HEK293 (cell line): Measurements from ENCODE around the gene PCMT1.

ENCODE experiments used
- ATF2 ChIP-seq: fragments of 450-650 bp; formaldehyde crosslinking; IDR thresholded peaks from 2 replicates; pipeline ENCODE4 v1.5.1; 2016; ENCODE audit warnings: missing biosample characterization, missing genetic modification characterization, low read depth
- CTCF ChIP-seq: fragments of 450-650 bp; formaldehyde crosslinking; IDR thresholded peaks from 2 replicates; pipeline ENCODE4 v1.5.1; 2016; ENCODE audit warnings: missing biosample characterization, missing genetic modification characterization
- KLF9 ChIP-seq: fragments of 450-650 bp; formaldehyde crosslinking; IDR thresholded peaks from 2 replicates; pipeline ENCODE4 v1.5.1; 2016; ENCODE audit warnings: missing biosample characterization, missing genetic modification characterization, low read depth
- YY1 ChIP-seq: fragments of 450-650 bp; formaldehyde crosslinking; IDR thresholded peaks from 2 replicates; pipeline ENCODE4 v1.5.1; 2018; ENCODE audit warnings: missing biosample characterization, missing genetic modification characterization

DNA sequence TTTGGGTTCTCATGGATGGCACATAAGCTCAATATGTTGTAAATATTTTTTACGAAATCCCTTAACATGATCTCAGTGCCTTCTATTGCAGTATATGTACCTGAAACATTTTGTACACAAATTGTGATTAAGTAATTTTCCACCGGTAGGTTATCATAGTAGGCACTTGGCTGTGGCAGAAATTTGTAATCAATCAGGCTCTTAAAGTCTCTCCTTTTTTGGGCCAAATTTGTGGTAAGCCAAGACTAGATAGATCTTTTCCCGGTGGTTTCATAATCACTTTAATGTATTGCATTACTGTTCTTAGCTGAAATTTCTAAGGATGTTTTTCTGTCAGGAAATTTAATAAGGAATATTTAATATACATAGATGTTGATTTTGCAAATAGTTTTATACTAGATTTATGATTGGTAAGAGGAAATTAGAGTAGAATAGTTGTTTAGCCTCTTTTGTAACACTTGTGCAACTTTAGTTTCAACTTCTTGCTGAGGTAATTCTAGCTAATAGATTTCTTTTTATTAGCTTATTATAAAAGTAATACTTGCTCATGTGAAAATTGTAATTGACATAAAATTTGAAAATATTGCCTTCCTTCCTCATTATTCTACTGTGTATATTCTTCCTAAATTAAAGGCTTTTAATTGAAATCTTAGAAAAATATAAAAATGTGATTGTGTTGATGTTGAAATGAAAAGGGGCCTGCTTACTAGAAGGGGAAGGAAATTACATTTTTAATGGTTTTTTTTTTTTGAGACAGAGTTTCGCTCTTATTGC, 3.2 kb downstream of the PCMT1 start:
- no peak for TF ChIP-seq ATF2
- no peak for TF ChIP-seq KLF9 (tag by site-specific recombination)
- TF ChIP-seq YY1 (tag by site-specific recombination), result no peak
- TF ChIP-seq CTCF, result no peak
